HEK293T (cell line): ENCODE measurements around the gene ZNF836.
"Not testable (repeated sequence)": the region's sequence is repeated elsewhere in the genome, so short reads cannot be mapped to it uniquely, and the experiment has no call there.

Experiments used
- CTCF ChIA-PET: fragments of 350-600 bp; formaldehyde crosslinking; extraction: SDS; loops from one replicate; lab custom pipeline; 2021; ENCODE audit warnings: antibody characterized with exemption, inconsistent platforms; lab: Yijun Ruan, JAX
- POLR2A ChIA-PET: fragments of 350-600 bp; formaldehyde crosslinking; extraction: SDS; loops from one replicate; lab custom pipeline; 2020; ENCODE audit warnings: antibody characterized with exemption, inconsistent platforms; lab: Yijun Ruan, JAX
- DNase-seq: peaks from one replicate; pipeline ENCODE4 v3.0.0; 2012; ENCODE audit warnings: mixed read lengths; ENCODE audit errors: extremely low spot score
- ARNT ChIP-seq: fragments of 450-650 bp; IDR thresholded peaks from 2 replicates; pipeline ENCODE4 v1.6.1; 2017; ENCODE audit warnings: mild to moderate bottlenecking
- BHLHE40 ChIP-seq: fragments of 450-650 bp; IDR thresholded peaks from 2 replicates; pipeline ENCODE4 v1.6.1; 2016; ENCODE audit warnings: mild to moderate bottlenecking, moderate library complexity, borderline replicate concordance
- CTBP1 ChIP-seq: fragments of 450-650 bp; IDR thresholded peaks from 2 replicates; pipeline ENCODE4 v1.6.1; 2016; ENCODE audit warnings: borderline replicate concordance
- ELF4 ChIP-seq: fragments of 450-650 bp; IDR thresholded peaks from 2 replicates; pipeline ENCODE4 v1.6.1; 2017; ENCODE audit warnings: antibody characterized with exemption
- FOXA1 ChIP-seq: fragments of 450-650 bp; IDR thresholded peaks from 2 replicates; pipeline ENCODE4 v1.6.1; 2016; ENCODE audit warnings: mild to moderate bottlenecking
- FOXK2 ChIP-seq: fragments of 450-650 bp; IDR thresholded peaks from 2 replicates; pipeline ENCODE4 v1.6.1; 2016; ENCODE audit warnings: mild to moderate bottlenecking
- FOXM1 ChIP-seq: fragments of 450-650 bp; IDR thresholded peaks from 2 replicates; pipeline ENCODE4 v1.6.1; 2017; ENCODE audit warnings: mild to moderate bottlenecking, borderline replicate concordance
- HDGF ChIP-seq: fragments of 450-650 bp; IDR thresholded peaks from 2 replicates; pipeline ENCODE4 v1.6.1; 2017; ENCODE audit warnings: antibody characterized with exemption, borderline replicate concordance
- L3MBTL2 ChIP-seq: fragments of 450-650 bp; conservative IDR thresholded peaks from 2 replicates; pipeline ENCODE4 v1.6.1; 2016; ENCODE audit warnings: mild to moderate bottlenecking
- LEF1 ChIP-seq: fragments of 450-650 bp; IDR thresholded peaks from 2 replicates; pipeline ENCODE4 v1.6.1; 2017; ENCODE audit warnings: mild to moderate bottlenecking, borderline replicate concordance
- NFRKB ChIP-seq: fragments of 450-650 bp; IDR thresholded peaks from 2 replicates; pipeline ENCODE4 v1.6.1; 2016; ENCODE audit warnings: mild to moderate bottlenecking, moderate library complexity
- SP1 ChIP-seq: fragments of 450-650 bp; IDR thresholded peaks from 2 replicates; pipeline ENCODE4 v1.6.1; 2017
- SUZ12 ChIP-seq: fragments of 450-650 bp; IDR thresholded peaks from 2 replicates; pipeline ENCODE4 v1.6.1; 2016; ENCODE audit warnings: mild to moderate bottlenecking
- TARDBP ChIP-seq: fragments of 450-650 bp; IDR thresholded peaks from 2 replicates; pipeline ENCODE4 v1.6.1; 2016
- ZNF384 ChIP-seq: fragments of 450-650 bp; IDR thresholded peaks from 2 replicates; pipeline ENCODE4 v1.6.1; 2016
- TF ChIP-seq, protein P1 (sequence below): fragments of 450-650 bp; IDR thresholded peaks from 2 replicates; pipeline ENCODE4 v1.6.1; 2016

Gene ZNF836

DNA sequence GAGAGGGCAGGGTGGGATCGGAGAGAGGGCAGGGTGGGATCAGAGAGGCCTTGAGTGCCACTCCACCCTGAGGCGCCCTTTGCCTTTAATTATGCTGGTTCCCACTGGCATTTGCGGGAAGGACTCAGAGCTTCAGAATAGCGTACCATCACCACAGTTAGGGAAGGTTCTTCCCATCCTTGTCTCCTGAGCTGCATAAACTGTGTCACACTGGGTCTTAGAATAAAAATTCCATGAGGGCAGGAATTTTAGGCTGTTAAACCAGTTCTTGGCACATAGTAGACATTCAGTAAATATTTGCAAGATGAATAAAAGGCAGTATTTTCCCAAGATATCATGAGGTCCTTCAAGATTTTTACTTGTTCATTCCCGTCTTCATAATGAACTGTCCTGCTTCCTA lies 42.8 kb upstream of the ZNF836 start:
- ChIA-PET CTCF (no interaction called here), POLR2A (interaction anchor here (1.9 kb wide), 1 partner anchor 25 kb away, joined by 5 read pairs; no protein-coding TSS in a partner anchor)
- DNase-seq: no peak
- TF ChIP-seq FOXM1 (no peak), LEF1 (no peak), ZNF384 (no peak), FOXA1 (no peak), SP1 (no peak), FOXK2 (no peak), HDGF (no peak), CTBP1 (no peak), ARNT (no peak), SUZ12 (no peak)
- TF ChIP-seq, protein P1, sequence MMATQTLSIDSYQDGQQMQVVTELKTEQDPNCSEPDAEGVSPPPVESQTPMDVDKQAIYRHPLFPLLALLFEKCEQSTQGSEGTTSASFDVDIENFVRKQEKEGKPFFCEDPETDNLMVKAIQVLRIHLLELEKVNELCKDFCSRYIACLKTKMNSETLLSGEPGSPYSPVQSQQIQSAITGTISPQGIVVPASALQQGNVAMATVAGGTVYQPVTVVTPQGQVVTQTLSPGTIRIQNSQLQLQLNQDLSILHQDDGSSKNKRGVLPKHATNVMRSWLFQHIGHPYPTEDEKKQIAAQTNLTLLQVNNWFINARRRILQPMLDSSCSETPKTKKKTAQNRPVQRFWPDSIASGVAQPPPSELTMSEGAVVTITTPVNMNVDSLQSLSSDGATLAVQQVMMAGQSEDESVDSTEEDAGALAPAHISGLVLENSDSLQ: no peak

DNA sequence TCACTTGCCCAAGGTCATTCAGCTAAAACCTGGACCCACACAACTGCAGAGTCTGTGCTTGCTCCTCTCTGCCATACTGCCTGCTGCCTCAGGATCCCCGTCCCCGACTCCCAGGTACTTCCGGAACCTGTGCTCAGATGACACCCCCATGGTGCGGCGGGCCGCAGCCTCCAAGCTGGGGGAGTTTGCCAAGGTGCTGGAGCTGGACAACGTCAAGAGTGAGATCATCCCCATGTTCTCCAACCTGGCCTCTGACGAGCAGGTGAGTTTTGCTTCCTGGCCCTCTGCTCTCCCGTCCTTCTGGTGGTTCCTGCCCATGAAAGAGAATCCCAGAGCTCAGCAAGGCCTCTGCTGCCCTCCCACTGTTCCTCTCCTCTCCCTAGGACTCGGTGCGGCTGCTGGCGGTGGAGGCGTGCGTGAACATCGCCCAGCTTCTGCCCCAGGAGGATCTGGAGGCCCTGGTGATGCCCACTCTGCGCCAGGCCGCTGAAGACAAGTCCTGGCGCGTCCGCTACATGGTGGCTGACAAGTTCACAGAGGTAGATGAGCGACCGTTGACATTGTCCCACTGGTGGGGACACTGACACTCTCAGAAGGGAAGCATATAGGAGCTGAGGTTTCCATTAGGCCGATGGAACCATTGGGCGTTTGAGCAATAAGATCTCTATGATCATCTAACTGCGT lies 41.3 kb upstream of the ZNF836 start:
- DNase-seq: no peak
- TF ChIP-seq ELF4 (no peak), FOXK2 (no peak), FOXM1 (no peak), L3MBTL2 (no peak), SUZ12 (no peak), FOXA1 (no peak), TARDBP (no peak), HDGF (no peak), NFRKB (no peak), SP1 (no peak), CTBP1 (no peak), ZNF384 (no peak), BHLHE40 (no peak), ARNT (no peak), LEF1 (no peak)
- TF ChIP-seq, protein P1: no peak
- CTCF ChIA-PET: no interaction called here
- POLR2A ChIA-PET: interaction anchor here (1.9 kb wide), 1 partner anchor 23 kb away, joined by 5 read pairs; no protein-coding TSS in a partner anchor

DNA sequence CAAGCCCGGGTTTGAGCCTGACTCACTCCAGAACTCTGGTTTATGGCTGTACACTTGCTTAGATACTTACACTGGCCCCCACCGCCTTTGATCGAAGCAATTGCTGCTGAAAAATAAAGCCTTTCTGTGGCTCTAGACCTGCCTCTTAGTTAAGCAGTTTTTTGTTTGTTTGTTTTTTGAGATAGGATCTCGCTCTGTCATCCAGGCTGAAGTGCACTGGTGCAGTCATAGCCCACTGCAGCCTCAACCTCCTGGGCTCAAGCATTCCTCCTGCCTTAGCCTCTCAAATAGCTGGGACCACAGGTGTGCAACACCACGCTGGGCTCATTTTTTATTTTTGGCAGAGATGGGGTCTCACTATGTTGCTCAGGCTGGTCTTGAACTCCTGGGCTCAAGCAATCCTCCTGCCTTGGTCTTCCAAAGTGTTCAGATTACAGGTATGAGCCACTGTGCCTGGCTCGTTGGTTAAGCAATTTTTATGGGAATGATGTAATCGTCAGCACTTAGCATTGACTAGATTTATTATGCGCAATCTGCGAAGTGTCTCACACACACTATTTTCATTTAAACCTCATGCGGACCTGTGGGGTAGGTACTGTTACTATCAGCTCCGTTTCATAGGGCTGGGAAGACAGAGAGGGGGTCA lies 40.6 kb upstream of the ZNF836 start:
- TF ChIP-seq SP1 (no peak), ELF4 (no peak), L3MBTL2 (no peak), FOXK2 (no peak), ARNT (no peak), SUZ12 (no peak), ZNF384 (no peak), BHLHE40 (no peak), LEF1 (no peak), FOXM1 (no peak), TARDBP (no peak), FOXA1 (no peak), HDGF (no peak), CTBP1 (no peak)
- TF ChIP-seq, protein P1: no peak
- ChIA-PET CTCF (no interaction called here), POLR2A (no interaction called here)
- DNase-seq: no peak

DNA sequence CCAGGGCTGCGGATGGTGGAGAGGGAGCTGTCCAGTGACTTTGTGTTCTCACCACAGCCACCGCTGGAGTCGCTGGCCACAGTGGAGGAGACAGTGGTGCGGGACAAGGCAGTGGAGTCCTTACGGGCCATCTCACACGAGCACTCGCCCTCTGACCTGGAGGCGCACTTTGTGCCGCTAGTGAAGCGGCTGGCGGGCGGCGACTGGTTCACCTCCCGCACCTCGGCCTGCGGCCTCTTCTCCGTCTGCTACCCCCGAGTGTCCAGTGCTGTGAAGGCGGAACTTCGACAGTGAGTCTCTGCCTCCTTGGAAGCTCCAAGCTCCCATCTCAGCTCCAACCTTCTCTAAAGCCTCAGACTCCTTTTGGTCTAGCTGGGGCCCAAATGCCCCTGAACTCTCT lies 39.8 kb upstream of the ZNF836 start:
- ChIA-PET POLR2A (no interaction called here), CTCF (no interaction called here)
- DNase-seq: no peak
- TF ChIP-seq CTBP1 (no peak), ZNF384 (no peak), FOXA1 (no peak), HDGF (no peak)
- TF ChIP-seq, protein P1: no peak

DNA sequence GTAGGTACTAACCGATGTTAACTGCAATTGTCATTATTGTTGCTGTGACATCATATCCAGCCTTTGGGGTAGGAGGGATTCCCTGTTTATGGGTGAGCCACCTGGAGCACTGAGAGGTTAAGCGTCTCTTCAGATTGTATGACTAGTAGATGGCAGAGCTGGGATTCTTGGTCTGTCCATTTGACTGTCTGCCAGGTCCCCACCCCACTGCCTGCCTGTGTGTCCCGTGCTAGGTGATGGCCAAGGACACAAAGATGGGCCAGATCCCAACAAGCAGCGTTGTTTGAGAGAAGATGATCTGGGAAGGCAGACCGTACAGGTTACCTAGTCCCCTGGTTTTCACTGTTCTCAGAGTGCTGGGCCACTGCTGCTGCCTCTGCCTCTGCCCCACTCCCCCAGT lies 35.1 kb upstream of the ZNF836 start:
- DNase-seq: no peak
- ChIA-PET CTCF (no interaction called here), POLR2A (no interaction called here)
- TF ChIP-seq NFRKB: no peak
- no peak for TF ChIP-seq CTBP1
- TF ChIP-seq TARDBP: no peak
- TF ChIP-seq BHLHE40: no peak
- TF ChIP-seq SUZ12: no peak
- TF ChIP-seq ZNF384: no peak
- no peak for TF ChIP-seq FOXK2
- TF ChIP-seq, protein P1: no peak
- TF ChIP-seq L3MBTL2: no peak
- no peak for TF ChIP-seq HDGF
- no peak for TF ChIP-seq LEF1
- TF ChIP-seq SP1: no peak
- no peak for TF ChIP-seq FOXM1
- no peak for TF ChIP-seq FOXA1
- TF ChIP-seq ELF4: no peak
- no peak for TF ChIP-seq ARNT

DNA sequence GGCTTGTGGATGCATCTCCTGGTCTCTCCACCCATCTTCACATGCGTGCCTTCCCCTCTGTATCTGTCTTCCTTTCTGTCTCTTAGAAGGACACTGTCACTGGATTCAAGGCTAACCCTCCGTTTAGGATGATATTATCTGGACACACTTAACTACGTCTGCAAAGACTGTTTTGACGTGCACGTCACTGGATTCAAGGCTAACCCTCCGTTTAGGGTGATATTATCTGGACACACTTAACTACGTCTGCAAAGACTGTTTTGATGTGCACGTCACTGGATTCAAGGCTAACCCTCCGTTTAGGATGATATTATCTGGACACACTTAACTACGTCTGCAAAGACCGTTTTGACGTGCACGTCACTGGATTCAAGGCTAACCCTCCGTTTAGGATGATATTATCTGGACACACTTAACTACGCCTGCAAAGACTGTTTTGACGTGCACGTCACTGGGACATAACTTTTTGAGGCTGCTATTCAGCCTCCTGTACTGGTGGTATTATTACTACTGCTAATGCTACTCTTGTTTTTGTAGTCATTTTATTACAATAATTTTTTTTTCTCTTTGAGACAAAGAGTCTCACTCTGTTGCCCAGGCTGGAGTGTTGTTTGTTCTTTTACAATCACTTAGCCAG lies 29.5 kb upstream of the ZNF836 start:
- POLR2A ChIA-PET, DNase-seq, CTCF ChIA-PET: not testable (repeated sequence)
